ENCODE measurements around the gene ZNF324B.
A peak's percentile ranks its signal among the peaks of the same experiment; 100 is the strongest.

The ZNF324B gene

GRCh38 chr19:58408152-58409009 lies 43.0 kb upstream of the ZNF324B start, which contains the start of gene ZNF584:
Gene ZNF584 (plus strand): TSS chr19:58408649. CDS start chr19:58409148, 499 bp downstream.
- TF ChIP-seq TCF4 (CRISPR knock-in tag; IDR thresholded peaks at IDR 0.05; ENCODE audit: borderline replicate concordance): no peak
- TF ChIP-seq, protein P1, sequence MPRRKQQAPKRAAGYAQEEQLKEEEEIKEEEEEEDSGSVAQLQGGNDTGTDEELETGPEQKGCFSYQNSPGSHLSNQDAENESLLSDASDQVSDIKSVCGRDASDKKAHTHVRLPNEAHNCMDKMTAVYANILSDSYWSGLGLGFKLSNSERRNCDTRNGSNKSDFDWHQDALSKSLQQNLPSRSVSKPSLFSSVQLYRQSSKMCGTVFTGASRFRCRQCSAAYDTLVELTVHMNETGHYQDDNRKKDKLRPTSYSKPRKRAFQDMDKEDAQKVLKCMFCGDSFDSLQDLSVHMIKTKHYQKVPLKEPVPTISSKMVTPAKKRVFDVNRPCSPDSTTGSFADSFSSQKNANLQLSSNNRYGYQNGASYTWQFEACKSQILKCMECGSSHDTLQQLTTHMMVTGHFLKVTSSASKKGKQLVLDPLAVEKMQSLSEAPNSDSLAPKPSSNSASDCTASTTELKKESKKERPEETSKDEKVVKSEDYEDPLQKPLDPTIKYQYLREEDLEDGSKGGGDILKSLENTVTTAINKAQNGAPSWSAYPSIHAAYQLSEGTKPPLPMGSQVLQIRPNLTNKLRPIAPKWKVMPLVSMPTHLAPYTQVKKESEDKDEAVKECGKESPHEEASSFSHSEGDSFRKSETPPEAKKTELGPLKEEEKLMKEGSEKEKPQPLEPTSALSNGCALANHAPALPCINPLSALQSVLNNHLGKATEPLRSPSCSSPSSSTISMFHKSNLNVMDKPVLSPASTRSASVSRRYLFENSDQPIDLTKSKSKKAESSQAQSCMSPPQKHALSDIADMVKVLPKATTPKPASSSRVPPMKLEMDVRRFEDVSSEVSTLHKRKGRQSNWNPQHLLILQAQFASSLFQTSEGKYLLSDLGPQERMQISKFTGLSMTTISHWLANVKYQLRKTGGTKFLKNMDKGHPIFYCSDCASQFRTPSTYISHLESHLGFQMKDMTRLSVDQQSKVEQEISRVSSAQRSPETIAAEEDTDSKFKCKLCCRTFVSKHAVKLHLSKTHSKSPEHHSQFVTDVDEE (CRISPR knock-in tag; IDR thresholded peaks at IDR 0.05): no peak
- TF ChIP-seq, protein P2, sequence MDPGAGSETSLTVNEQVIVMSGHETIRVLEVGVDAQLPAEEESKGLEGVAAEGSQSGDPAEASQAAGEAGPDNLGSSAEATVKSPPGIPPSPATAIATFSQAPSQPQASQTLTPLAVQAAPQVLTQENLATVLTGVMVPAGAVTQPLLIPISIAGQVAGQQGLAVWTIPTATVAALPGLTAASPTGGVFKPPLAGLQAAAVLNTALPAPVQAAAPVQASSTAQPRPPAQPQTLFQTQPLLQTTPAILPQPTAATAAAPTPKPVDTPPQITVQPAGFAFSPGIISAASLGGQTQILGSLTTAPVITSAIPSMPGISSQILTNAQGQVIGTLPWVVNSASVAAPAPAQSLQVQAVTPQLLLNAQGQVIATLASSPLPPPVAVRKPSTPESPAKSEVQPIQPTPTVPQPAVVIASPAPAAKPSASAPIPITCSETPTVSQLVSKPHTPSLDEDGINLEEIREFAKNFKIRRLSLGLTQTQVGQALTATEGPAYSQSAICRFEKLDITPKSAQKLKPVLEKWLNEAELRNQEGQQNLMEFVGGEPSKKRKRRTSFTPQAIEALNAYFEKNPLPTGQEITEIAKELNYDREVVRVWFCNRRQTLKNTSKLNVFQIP (CRISPR knock-in tag; IDR thresholded peaks at IDR 0.05; ENCODE audit: borderline replicate concordance, low read depth): no peak
- TF ChIP-seq, protein P3, sequence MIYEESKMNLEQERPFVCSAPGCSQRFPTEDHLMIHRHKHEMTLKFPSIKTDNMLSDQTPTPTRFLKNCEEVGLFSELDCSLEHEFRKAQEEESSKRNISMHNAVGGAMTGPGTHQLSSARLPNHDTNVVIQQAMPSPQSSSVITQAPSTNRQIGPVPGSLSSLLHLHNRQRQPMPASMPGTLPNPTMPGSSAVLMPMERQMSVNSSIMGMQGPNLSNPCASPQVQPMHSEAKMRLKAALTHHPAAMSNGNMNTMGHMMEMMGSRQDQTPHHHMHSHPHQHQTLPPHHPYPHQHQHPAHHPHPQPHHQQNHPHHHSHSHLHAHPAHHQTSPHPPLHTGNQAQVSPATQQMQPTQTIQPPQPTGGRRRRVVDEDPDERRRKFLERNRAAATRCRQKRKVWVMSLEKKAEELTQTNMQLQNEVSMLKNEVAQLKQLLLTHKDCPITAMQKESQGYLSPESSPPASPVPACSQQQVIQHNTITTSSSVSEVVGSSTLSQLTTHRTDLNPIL (CRISPR knock-in tag; IDR thresholded peaks at IDR 0.05; ENCODE audit: low read depth): no peak
- TF ChIP-seq PPARA (CRISPR knock-in tag; IDR thresholded peaks at IDR 0.05; ENCODE audit: borderline replicate concordance): no peak
- TF ChIP-seq ZNF565 (CRISPR knock-in tag; conservative IDR thresholded peaks at IDR 0.05; ENCODE audit: low read depth): no peak
- no peak for TF ChIP-seq PATZ1 (CRISPR knock-in tag; IDR thresholded peaks at IDR 0.05; ENCODE audit: borderline replicate concordance)
- TF ChIP-seq ZFP3 (CRISPR knock-in tag; IDR thresholded peaks at IDR 0.05): no peak
- no peak for TF ChIP-seq BACH2 (CRISPR knock-in tag; IDR thresholded peaks at IDR 0.05; ENCODE audit: borderline replicate concordance)
- TF ChIP-seq ZNF70 (CRISPR knock-in tag; IDR thresholded peaks at IDR 0.05): no peak
- no peak for TF ChIP-seq OSR1 (CRISPR knock-in tag; IDR thresholded peaks at IDR 0.05)
- no peak for TF ChIP-seq ARNTL (CRISPR knock-in tag; IDR thresholded peaks at IDR 0.05; ENCODE audit: borderline replicate concordance, low read depth)
- no peak for TF ChIP-seq ISL1 (CRISPR knock-in tag; IDR thresholded peaks at IDR 0.05)
- peak; percentile 97 for ATAC-seq

GRCh38 chr19:58409010-58409790 lies 42.2 kb upstream of the ZNF324B start:
- ATAC-seq: peak; percentile 76
- TF ChIP-seq OSR1 (CRISPR knock-in tag; IDR thresholded peaks at IDR 0.05) (no peak), ZNF8 (CRISPR knock-in tag; IDR thresholded peaks at IDR 0.05) (no peak), ZFP3 (CRISPR knock-in tag; IDR thresholded peaks at IDR 0.05) (no peak), ZNF70 (CRISPR knock-in tag; IDR thresholded peaks at IDR 0.05) (no peak), TCF4 (CRISPR knock-in tag; IDR thresholded peaks at IDR 0.05; ENCODE audit: borderline replicate concordance) (no peak), TOX (CRISPR knock-in tag; IDR thresholded peaks at IDR 0.05; ENCODE audit: borderline replicate concordance) (no peak)

DNA sequence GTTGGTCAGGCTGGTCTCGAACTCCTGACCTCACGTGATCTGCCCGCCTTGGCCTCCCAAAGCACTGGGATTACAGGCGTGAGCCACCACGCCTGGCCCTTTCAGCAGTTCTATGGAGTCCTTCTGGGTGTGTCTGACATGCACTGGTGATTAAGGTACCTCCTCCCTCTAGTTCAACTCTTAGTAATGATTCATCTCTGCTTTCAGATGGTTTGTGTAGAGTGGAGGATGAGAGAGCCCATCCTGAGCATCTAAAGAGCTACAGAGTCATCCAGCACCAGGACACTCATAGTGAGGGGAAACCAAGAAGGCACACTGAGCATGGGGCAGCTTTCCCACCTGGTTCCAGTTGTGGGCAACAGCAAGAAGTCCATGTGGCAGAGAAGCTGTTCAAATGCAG lies 34.8 kb upstream of the ZNF324B start:
- TF ChIP-seq ISL1 (CRISPR knock-in tag; IDR thresholded peaks at IDR 0.05): no peak
- TF ChIP-seq ZNF70 (CRISPR knock-in tag; IDR thresholded peaks at IDR 0.05): no peak
- TF ChIP-seq, protein P3 (CRISPR knock-in tag; IDR thresholded peaks at IDR 0.05; ENCODE audit: low read depth): no peak
- TF ChIP-seq TOX (CRISPR knock-in tag; IDR thresholded peaks at IDR 0.05; ENCODE audit: borderline replicate concordance): no peak
- no peak for TF ChIP-seq ZNF565 (CRISPR knock-in tag; conservative IDR thresholded peaks at IDR 0.05; ENCODE audit: low read depth)
- TF ChIP-seq BACH2 (CRISPR knock-in tag; IDR thresholded peaks at IDR 0.05; ENCODE audit: borderline replicate concordance): no peak
- no peak for TF ChIP-seq ZFP3 (CRISPR knock-in tag; IDR thresholded peaks at IDR 0.05)
- no peak for TF ChIP-seq PPARA (CRISPR knock-in tag; IDR thresholded peaks at IDR 0.05; ENCODE audit: borderline replicate concordance)
- TF ChIP-seq ZNF8 (CRISPR knock-in tag; IDR thresholded peaks at IDR 0.05): no peak
- no peak for TF ChIP-seq ARNTL (CRISPR knock-in tag; IDR thresholded peaks at IDR 0.05; ENCODE audit: borderline replicate concordance, low read depth)
- TF ChIP-seq, protein P2 (CRISPR knock-in tag; IDR thresholded peaks at IDR 0.05; ENCODE audit: borderline replicate concordance, low read depth): no peak
- TF ChIP-seq SNAI2 (CRISPR knock-in tag; IDR thresholded peaks at IDR 0.05): no peak
- TF ChIP-seq ZFP30 (CRISPR knock-in tag; IDR thresholded peaks at IDR 0.05): no peak
- no peak for TF ChIP-seq OSR1 (CRISPR knock-in tag; IDR thresholded peaks at IDR 0.05)
- TF ChIP-seq ZC3H10 (CRISPR knock-in tag; IDR thresholded peaks at IDR 0.05): no peak
- TF ChIP-seq PATZ1 (CRISPR knock-in tag; IDR thresholded peaks at IDR 0.05; ENCODE audit: borderline replicate concordance): no peak
- ATAC-seq: no peak
